ENCODE data around the gene DDX43. TPM values are rescaled to one million over a fixed set of nuclear protein-coding genes. Genes with fewer than 3 reads are reported as not detected.

DDX43 gene
- 1 to 10 TPM in 5 of 6 donors, under 1 TPM in 1; 0.92 to 8.5 (median 1.8) TPM for total RNA-seq

GRCh38 chr6:73394577-73395354, at the start of gene DDX43:
Gene DDX43 (plus strand): TSS chr6:73394828. CDS start chr6:73394906, 78 bp downstream.
- Histone ChIP-seq H3K9me3 (no peaks in the 10 kb centered on the region), H3K4me1 (no peaks in the 10 kb centered on the region), H3K27ac (peak within 1 kb of the TSS in 3 of 4 donors; percentile 54 to 86 (median 60)), H3K4me3 (peak within 1 kb of the TSS in 3 of 4 donors; percentile 21 to 41 (median 37)), H3K36me3 (no peaks in the 10 kb centered on the region), H3K27me3 (no peaks in the 10 kb centered on the region)
- peak; percentile 51 to 81 for DNase-seq
- peak; percentile 81 to 82 for ATAC-seq (ENCODE audit: low FRiP score in 2 of 2)
- TF ChIP-seq POLR2A (IDR thresholded peaks at IDR 0.05) (peak in 1 of 4 donors; percentile 49), POLR2AphosphoS5 (IDR thresholded peaks at IDR 0.05) (no peak)
- WGBS, 2 donors = 78 to 84% methylated on average over 50 to 54 of the region's 54 CpGs

- Histone ChIP-seq H3K27ac (no peak overlapping the region), H3K9me3 (no peaks in the 10 kb centered on the region), H3K4me1 (no peaks in the 10 kb centered on the region), H3K27me3 (peaks cover 0 to 4% (median 0%) of the 10 kb centered on the region in 4 donors), H3K4me3 (no peak overlapping the region), H3K36me3 (no peaks in the 10 kb centered on the region)
- peak in 1 of 2 donors; percentile 56 for DNase-seq
- 50 to 57% methylated on average over 17 to 33 of the region's 33 CpGs for WGBS, 2 donors
- ATAC-seq (ENCODE audit: low FRiP score in 2 of 2) = peak in 1 of 2 donors; percentile 15
- no peak for TF ChIP-seq POLR2AphosphoS5 (IDR thresholded peaks at IDR 0.05)
- TF ChIP-seq POLR2A (IDR thresholded peaks at IDR 0.05) = no peak
- no peak for TF ChIP-seq CTCF (IDR thresholded peaks at IDR 0.05)
- TF ChIP-seq EP300 (IDR thresholded peaks at IDR 0.05) = no peak
These were observed 46.0 kb upstream of the DDX43 start for GRCh38 chr6:73348550-73349204.

DNA sequence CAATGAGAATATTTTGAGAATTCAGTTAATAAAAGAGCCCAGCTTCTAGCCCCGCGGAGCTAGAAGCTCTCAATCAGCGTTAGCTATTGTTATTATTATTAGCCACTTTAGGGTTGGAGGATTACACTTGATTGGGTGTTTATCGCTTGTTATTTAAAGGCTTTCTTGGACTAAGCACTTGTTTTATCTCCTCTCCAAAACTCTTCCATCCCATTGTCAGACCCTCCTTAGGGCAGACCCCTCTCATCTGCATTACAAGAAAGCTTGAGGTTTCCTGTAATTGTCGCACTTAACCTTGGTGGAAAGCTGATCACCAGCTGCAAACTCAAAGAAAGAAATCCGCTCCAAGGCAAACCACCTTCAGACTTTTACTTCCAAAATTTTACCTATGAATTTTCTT, 45.3 kb upstream of the DDX43 start:
- H3K4me3 ChIP-seq = no peak overlapping the region
- 23 to 31% methylated on average over 6 of the region's 6 CpGs for WGBS, 2 donors
- H3K27me3 ChIP-seq = peaks cover 0 to 4% (median 0%) of the 10 kb centered on the region in 4 donors
- ATAC-seq (ENCODE audit: low FRiP score in 2 of 2) (no peak), DNase-seq (no peak)
- H3K9me3 ChIP-seq = no peaks in the 10 kb centered on the region
- no peaks in the 10 kb centered on the region for H3K36me3 ChIP-seq
- H3K27ac ChIP-seq = no peak overlapping the region
- no peaks in the 10 kb centered on the region for H3K4me1 ChIP-seq
- TF ChIP-seq POLR2A (IDR thresholded peaks at IDR 0.05) (no peak), CTCF (IDR thresholded peaks at IDR 0.05) (no peak), POLR2AphosphoS5 (IDR thresholded peaks at IDR 0.05) (no peak), EP300 (IDR thresholded peaks at IDR 0.05) (no peak)

DNA sequence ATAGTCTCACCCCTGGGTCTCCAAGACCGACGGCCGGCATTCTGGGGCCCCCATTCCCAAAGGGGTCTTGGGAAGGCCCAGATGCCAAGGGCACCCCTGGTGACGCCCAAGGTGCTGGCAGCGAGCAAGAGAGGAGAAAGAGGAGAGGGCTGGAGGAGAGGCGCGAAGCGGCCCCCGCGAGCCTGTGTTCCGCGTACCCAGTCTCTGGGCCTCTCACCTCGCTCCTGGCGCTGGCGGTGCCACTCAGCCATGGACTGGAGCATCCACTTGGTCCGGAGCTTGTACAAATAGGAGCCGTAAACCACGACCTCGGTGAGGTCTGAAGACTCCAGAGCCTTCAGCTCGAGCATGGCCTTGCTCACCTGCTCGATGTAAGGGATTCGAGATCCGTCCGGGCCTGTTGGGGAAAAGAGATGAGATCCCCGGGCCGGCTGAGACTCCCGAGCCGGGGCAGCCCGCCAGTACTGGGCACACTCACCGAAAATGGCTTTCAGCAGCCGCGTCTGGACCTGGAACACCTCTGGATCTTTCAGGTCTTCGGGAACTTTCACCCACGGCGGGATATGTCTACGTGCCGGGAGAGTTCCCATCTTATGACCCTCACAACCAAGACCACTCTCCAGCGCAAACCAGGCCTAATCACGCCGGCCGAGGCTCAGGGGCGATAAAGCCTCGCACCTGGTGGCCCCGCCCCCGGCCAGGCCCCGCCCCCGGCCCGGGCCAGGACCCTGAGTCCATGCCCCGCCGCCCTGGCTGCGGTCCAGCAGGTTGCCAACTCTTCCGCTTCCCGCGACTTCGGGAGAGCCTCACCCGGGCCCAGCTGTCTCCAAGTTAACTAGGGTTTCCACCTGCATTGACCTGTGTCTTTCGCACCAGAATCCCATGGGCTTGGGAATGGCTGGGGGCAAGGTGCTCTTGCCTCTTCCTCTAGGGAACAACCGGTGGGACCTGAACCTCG, 40.7 kb upstream of the DDX43 start, which contains the start of gene DPPA5:
TSS of gene DPPA5 (minus strand) at position 641 of the 958 bp plus-strand sequence. CDS start at position 590, 51 bp downstream.
- ATAC-seq (ENCODE audit: low FRiP score in 2 of 2) (peak; percentile 30 to 32), DNase-seq (peak in 1 of 2 donors; percentile 78)
- Histone ChIP-seq H3K4me1 (no peaks in the 10 kb centered on the region), H3K27ac (no peak within 1 kb of the TSS), H3K36me3 (no peaks in the 10 kb centered on the region), H3K9me3 (no peaks in the 10 kb centered on the region), H3K4me3 (no peak within 1 kb of the TSS), H3K27me3 (peaks cover 0 to under 1% (median 0%) of the 10 kb centered on the region in 4 donors)
- 89 to 98% methylated on average over 26 to 59 of the region's 59 CpGs for WGBS, 2 donors
- TF ChIP-seq EP300 (IDR thresholded peaks at IDR 0.05) (no peak), CTCF (IDR thresholded peaks at IDR 0.05) (no peak), POLR2AphosphoS5 (IDR thresholded peaks at IDR 0.05) (no peak), POLR2A (IDR thresholded peaks at IDR 0.05) (no peak)
